MM.1S (cell line): ENCODE measurements around the gene LIN28B.

Experiments used
- EZH2 ChIP-seq: fragments of 300-600 bp; sonication (generic); optimal IDR thresholded peaks from 2 replicates; pipeline ENCODE3; 2017; ENCODE audit warnings: low read depth, mild to moderate bottlenecking, antibody characterized with exemption, low read length, mixed read lengths
- EZH2phosphoT487 ChIP-seq: fragments of 300-600 bp; sonication (generic); IDR thresholded peaks from 2 replicates; pipeline ENCODE4 v1.6.1; 2018; ENCODE audit warnings: antibody characterized with exemption, low read length
- TF ChIP-seq, protein P1 (sequence below): fragments of 300-600 bp; sonication (generic); IDR thresholded peaks from 2 replicates; pipeline ENCODE4 v1.5.1; 2016; ENCODE audit warnings: antibody characterized with exemption, low read length, mixed read lengths

DNA sequence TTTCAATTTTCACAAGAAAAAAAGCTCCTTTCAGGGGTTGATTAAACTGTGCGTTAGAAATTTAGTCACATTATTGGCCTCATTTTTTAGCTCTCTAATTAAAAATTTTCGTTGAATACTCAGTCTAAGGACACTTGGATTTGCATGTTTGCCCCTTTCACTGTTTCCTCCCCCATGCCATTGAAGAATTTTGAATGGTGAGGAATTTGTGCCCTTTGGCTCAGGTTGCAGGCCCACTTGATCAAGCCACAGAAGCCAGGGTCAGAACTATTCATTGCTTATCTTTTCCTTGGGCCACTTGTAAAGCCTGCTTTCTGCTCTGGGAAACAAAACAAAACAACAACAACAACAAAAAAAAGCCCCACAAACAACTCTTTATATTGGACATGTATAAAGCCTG, 12.2 kb downstream of the LIN28B start:
- TF ChIP-seq, protein P1, sequence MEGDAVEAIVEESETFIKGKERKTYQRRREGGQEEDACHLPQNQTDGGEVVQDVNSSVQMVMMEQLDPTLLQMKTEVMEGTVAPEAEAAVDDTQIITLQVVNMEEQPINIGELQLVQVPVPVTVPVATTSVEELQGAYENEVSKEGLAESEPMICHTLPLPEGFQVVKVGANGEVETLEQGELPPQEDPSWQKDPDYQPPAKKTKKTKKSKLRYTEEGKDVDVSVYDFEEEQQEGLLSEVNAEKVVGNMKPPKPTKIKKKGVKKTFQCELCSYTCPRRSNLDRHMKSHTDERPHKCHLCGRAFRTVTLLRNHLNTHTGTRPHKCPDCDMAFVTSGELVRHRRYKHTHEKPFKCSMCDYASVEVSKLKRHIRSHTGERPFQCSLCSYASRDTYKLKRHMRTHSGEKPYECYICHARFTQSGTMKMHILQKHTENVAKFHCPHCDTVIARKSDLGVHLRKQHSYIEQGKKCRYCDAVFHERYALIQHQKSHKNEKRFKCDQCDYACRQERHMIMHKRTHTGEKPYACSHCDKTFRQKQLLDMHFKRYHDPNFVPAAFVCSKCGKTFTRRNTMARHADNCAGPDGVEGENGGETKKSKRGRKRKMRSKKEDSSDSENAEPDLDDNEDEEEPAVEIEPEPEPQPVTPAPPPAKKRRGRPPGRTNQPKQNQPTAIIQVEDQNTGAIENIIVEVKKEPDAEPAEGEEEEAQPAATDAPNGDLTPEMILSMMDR, result no peak
- TF ChIP-seq EZH2 (no peak), EZH2phosphoT487 (no peak)
